GM23338 (cell line): ENCODE results near the gene GPR183. TPM values are rescaled to one million over a fixed set of nuclear protein-coding genes. Genes with fewer than 3 reads are reported as not detected.

Source experiments
- ATAC-seq: fragments of 200-7000 bp; cut with Tn5 transposase; 3 replicates; pipeline ENCODE4 v1.9.1; 2020
- DNase-seq: peaks from one replicate; pipeline ENCODE4 v3.0.0-alpha.2; 2015; ENCODE audit warnings: low spot score
- H2AFZ ChIP-seq: fragments of 200-600 bp; sonication (generic); 2 replicates; pipeline ENCODE4 v1.8.0; 2016; ENCODE audit warnings: antibody characterized with exemption, mild to moderate bottlenecking, moderate library complexity
- H3F3A ChIP-seq: fragments of 200-600 bp; sonication (generic); replicated peaks from 2 replicates; pipeline ENCODE4 v1.8.0; 2017; ENCODE audit warnings: antibody characterized with exemption, mixed run types, low read depth
- H3K27ac ChIP-seq: fragments of 200-600 bp; sonication (generic); 2 replicates; pipeline ENCODE4 v1.6.1; 2016; ENCODE audit warnings: low read depth
- H3K27me3 ChIP-seq: fragments of 200-600 bp; sonication (generic); 2 replicates; pipeline ENCODE4 v1.8.0; 2016; ENCODE audit warnings: mild to moderate bottlenecking, mixed run types, moderate library complexity; ENCODE audit not compliant: insufficient read depth
- H3K36me3 ChIP-seq: fragments of 200-600 bp; sonication (generic); 2 replicates; pipeline ENCODE4 v1.8.0; 2016; ENCODE audit warnings: mild to moderate bottlenecking; ENCODE audit not compliant: insufficient read depth
- H3K4me1 ChIP-seq: fragments of 200-600 bp; sonication (generic); 2 replicates; pipeline ENCODE4 v1.8.0; 2016; ENCODE audit warnings: mild to moderate bottlenecking, moderate library complexity; ENCODE audit not compliant: insufficient read depth
- H3K4me2 ChIP-seq: fragments of 200-600 bp; sonication (generic); 2 replicates; pipeline ENCODE4 v1.7.1; 2017; ENCODE audit warnings: mixed run types
- H3K4me3 ChIP-seq: fragments of 200-600 bp; sonication (generic); 2 replicates; pipeline ENCODE4 v1.6.1; 2016; ENCODE audit warnings: mixed run types
- H3K79me2 ChIP-seq: fragments of 200-600 bp; sonication (generic); replicated peaks from 2 replicates; pipeline ENCODE4 v1.8.0; 2017; ENCODE audit warnings: mild to moderate bottlenecking; ENCODE audit not compliant: insufficient read depth
- H3K9me2 ChIP-seq: fragments of 200-600 bp; sonication (generic); 2 replicates; pipeline ENCODE4 v1.8.0; 2017; ENCODE audit not compliant: insufficient read depth
- H4K20me1 ChIP-seq: fragments of 200-600 bp; sonication (generic); replicated peaks from 2 replicates; pipeline ENCODE4 v1.8.0; 2017; ENCODE audit warnings: mild to moderate bottlenecking; ENCODE audit not compliant: insufficient read depth
- H3K27ac Mint-ChIP-seq: 2 replicates; pipeline ENCODE4 v1.8.0; 2020; ENCODE audit warnings: inconsistent platforms, mild to moderate bottlenecking, moderate library complexity, mixed read lengths
- H3K27me3 Mint-ChIP-seq: 3 replicates; pipeline ENCODE4 v1.8.0; 2022; ENCODE audit warnings: low read depth, mild to moderate bottlenecking, moderate library complexity, mixed read lengths, inconsistent platforms; ENCODE audit not compliant: insufficient read depth, poor library complexity
- H3K36me3 Mint-ChIP-seq: 3 replicates; pipeline ENCODE4 v1.8.0; 2021; ENCODE audit warnings: low read depth, mild to moderate bottlenecking, inconsistent platforms, moderate library complexity, mixed read lengths
- H3K4me1 Mint-ChIP-seq: 3 replicates; pipeline ENCODE4 v1.8.0; 2020; ENCODE audit warnings: mild to moderate bottlenecking, inconsistent platforms, mixed read lengths
- H3K4me3 Mint-ChIP-seq: 3 replicates; pipeline ENCODE4 v1.8.0; 2021; ENCODE audit warnings: moderate library complexity, mild to moderate bottlenecking, inconsistent platforms, mixed read lengths
- H3K9me3 Mint-ChIP-seq: 3 replicates; pipeline ENCODE4 v1.8.0; 2020; ENCODE audit warnings: moderate library complexity, mild to moderate bottlenecking, inconsistent platforms, mixed read lengths
- EZH2phosphoT487 ChIP-seq: fragments of 200-600 bp; sonication (generic); IDR thresholded peaks from one replicate; pipeline ENCODE4 v1.8.1; 2018; ENCODE audit warnings: antibody characterized with exemption; ENCODE audit not compliant: unreplicated experiment
- JUNB ChIP-seq: IDR thresholded peaks from one replicate; pipeline ENCODE4 v1.6.1; 2016; ENCODE audit warnings: antibody characterized with exemption; ENCODE audit not compliant: unreplicated experiment
- POLR2AphosphoS5 ChIP-seq: IDR thresholded peaks from 2 replicates; pipeline ENCODE4 v1.6.1; 2016; ENCODE audit warnings: antibody characterized with exemption, low read depth
- REST ChIP-seq: IDR thresholded peaks from one replicate; pipeline ENCODE4 v1.6.1; 2018; ENCODE audit warnings: antibody characterized with exemption; ENCODE audit not compliant: unreplicated experiment
- STAT1 ChIP-seq: IDR thresholded peaks from one replicate; pipeline ENCODE4 v1.6.1; 2016; ENCODE audit warnings: antibody characterized with exemption; ENCODE audit not compliant: unreplicated experiment
- ZNF114 ChIP-seq: fragments of 250-450 bp; sonication (Bioruptor Pico); IDR thresholded peaks from 2 replicates; pipeline ENCODE4 v1.5.0; 2020; ENCODE audit warnings: mild to moderate bottlenecking, moderate library complexity
- ZNF331 ChIP-seq: fragments of 250-450 bp; sonication (Bioruptor Pico); IDR thresholded peaks from 2 replicates; pipeline ENCODE4 v1.5.0; 2020; ENCODE audit warnings: low read depth, mild to moderate bottlenecking, moderate library complexity
- polyA plus RNA-seq: library from polyadenylated mRNA; unstranded; fragments of >200 nt; fragmentation: Nextera tagmentation; extraction: Ambion mirVana; gene quantifications from 2 replicates; pipeline ENCODE4 v1.2.1, GENCODE V29; 2016
- total RNA-seq: library from RNA; depleted of rRNA; stranded (reverse); fragments of >200 nt; shearing (Covaris generic); gene quantifications from 2 replicates; pipeline ENCODE4 v1.2.3, GENCODE V29; 2014
- TF ChIP-seq, protein P1 (sequence below): IDR thresholded peaks from 2 replicates; pipeline ENCODE4 v1.6.1; 2016; ENCODE audit warnings: antibody characterized with exemption
- TF ChIP-seq, protein P2 (sequence below), 2 experiments: fragments of 200-600 bp in 1 of 2; sonication (generic) in 1 of 2; conservative IDR thresholded peaks; 2 replicates each; pipeline versions ENCODE4 v1.5.1 to v1.6.1; 2016 to 2017; ENCODE audit warnings: antibody characterized with exemption in 2 of 2, low read depth in 2 of 2, mild to moderate bottlenecking in 2 of 2, moderate library complexity in 1 of 2

The GPR183 gene
- total and polyA plus RNA-seq, 2 experiments from 2014 or later: 0.78 TPM; not detected in 1

DNA sequence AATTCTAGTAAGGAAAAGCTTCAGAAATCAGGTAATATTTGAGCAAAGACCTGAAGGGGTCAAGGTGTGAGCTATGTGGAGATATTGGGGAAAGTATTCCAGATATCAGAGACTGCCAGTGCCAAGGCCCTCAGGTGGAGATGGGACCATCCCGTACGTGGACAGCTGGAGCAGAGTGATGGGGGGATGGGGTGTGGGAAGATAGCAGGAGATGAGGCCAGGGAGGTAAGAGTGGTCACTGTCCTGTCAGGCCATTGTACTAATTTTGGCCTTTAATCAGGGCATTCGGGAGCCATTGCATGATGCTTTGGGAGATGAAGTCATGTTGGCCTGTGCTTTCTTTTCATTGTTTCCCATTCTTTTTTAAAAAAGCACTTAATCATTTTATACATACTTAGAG lies 36.0 kb downstream of the GPR183 start:
- no peaks in the 10 kb centered on the region for H3K9me2 ChIP-seq
- H3K36me3 ChIP-seq: no peaks in the 10 kb centered on the region; the same call in 1 of the 2 replicates
- Mint-ChIP-seq H3K36me3 (peaks cover 10% of the 10 kb centered on the region; the same call in 2 of the 3 replicates), H3K4me3 (no peak overlapping the region), H3K27ac (no peak overlapping the region), H3K4me1 (peaks cover 8% of the 10 kb centered on the region), H3K9me3 (no peaks in the 10 kb centered on the region; the same call in 2 of the 3 replicates), H3K27me3 (peaks cover 1% of the 10 kb centered on the region)
- H3K4me3 ChIP-seq: no peak overlapping the region
- no peak overlapping the region for H3K4me2 ChIP-seq
- H2AFZ ChIP-seq: no peak overlapping the region
- TF ChIP-seq JUNB (no peak), STAT1 (no peak), ZNF114 (CRISPR knock-in tag) (no peak), ZNF331 (CRISPR knock-in tag) (no peak), POLR2AphosphoS5 (no peak), EZH2phosphoT487 (no peak), REST (no peak)
- TF ChIP-seq, protein P1, sequence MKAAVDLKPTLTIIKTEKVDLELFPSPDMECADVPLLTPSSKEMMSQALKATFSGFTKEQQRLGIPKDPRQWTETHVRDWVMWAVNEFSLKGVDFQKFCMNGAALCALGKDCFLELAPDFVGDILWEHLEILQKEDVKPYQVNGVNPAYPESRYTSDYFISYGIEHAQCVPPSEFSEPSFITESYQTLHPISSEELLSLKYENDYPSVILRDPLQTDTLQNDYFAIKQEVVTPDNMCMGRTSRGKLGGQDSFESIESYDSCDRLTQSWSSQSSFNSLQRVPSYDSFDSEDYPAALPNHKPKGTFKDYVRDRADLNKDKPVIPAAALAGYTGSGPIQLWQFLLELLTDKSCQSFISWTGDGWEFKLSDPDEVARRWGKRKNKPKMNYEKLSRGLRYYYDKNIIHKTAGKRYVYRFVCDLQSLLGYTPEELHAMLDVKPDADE: no peak
- H3K79me2 ChIP-seq: peaks cover 13% of the 10 kb centered on the region; the same call in 1 of the 2 replicates
- H3K4me1 ChIP-seq: peaks cover 3% of the 10 kb centered on the region
- no peaks in the 10 kb centered on the region for H3K27me3 ChIP-seq
- ATAC-seq: no peak
- peaks cover 13% of the 10 kb centered on the region for H4K20me1 ChIP-seq
- no peaks in the 10 kb centered on the region for H3F3A ChIP-seq
- H3K27ac ChIP-seq: no peak overlapping the region
- no peak for DNase-seq

- Histone ChIP-seq H3F3A (no peaks in the 10 kb centered on the region), H3K9me2 (no peaks in the 10 kb centered on the region), H3K36me3 (no peaks in the 10 kb centered on the region; the same call in 1 of the 2 replicates), H3K79me2 (peaks cover 11% of the 10 kb centered on the region; the same call in 1 of the 2 replicates), H4K20me1 (peaks cover 12% of the 10 kb centered on the region), H3K27ac (no peak overlapping the region), H3K4me3 (no peak overlapping the region), H3K4me2 (no peak overlapping the region), H3K4me1 (no peaks in the 10 kb centered on the region), H2AFZ (no peak overlapping the region), H3K27me3 (no peaks in the 10 kb centered on the region)
- peaks cover 10% of the 10 kb centered on the region; the same call in 2 of the 3 replicates for H3K36me3 Mint-ChIP-seq
- H3K4me3 Mint-ChIP-seq: no peak overlapping the region
- H3K9me3 Mint-ChIP-seq: no peaks in the 10 kb centered on the region; the same call in 2 of the 3 replicates
- peaks cover 2% of the 10 kb centered on the region; the same call in 1 of the 3 replicates for H3K4me1 Mint-ChIP-seq
- no peak overlapping the region for H3K27ac Mint-ChIP-seq
- ATAC-seq: no peak
- H3K27me3 Mint-ChIP-seq: no peaks in the 10 kb centered on the region
- DNase-seq: no peak
- TF ChIP-seq, protein P2, sequence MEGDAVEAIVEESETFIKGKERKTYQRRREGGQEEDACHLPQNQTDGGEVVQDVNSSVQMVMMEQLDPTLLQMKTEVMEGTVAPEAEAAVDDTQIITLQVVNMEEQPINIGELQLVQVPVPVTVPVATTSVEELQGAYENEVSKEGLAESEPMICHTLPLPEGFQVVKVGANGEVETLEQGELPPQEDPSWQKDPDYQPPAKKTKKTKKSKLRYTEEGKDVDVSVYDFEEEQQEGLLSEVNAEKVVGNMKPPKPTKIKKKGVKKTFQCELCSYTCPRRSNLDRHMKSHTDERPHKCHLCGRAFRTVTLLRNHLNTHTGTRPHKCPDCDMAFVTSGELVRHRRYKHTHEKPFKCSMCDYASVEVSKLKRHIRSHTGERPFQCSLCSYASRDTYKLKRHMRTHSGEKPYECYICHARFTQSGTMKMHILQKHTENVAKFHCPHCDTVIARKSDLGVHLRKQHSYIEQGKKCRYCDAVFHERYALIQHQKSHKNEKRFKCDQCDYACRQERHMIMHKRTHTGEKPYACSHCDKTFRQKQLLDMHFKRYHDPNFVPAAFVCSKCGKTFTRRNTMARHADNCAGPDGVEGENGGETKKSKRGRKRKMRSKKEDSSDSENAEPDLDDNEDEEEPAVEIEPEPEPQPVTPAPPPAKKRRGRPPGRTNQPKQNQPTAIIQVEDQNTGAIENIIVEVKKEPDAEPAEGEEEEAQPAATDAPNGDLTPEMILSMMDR (conservative IDR thresholded peaks at IDR 0.05; ENCODE audit: low read depth in 2 of 2): no peak
- TF ChIP-seq ZNF331 (CRISPR knock-in tag) (no peak), REST (no peak), JUNB (no peak)
These were observed 36.7 kb downstream of the GPR183 start for GRCh38 chr13:99270518-99270917.
